D721Med (cell line): Measurements from ENCODE around the gene VWA8.

Source experiments
- DNase-seq: peaks from one replicate; pipeline ENCODE4 v3.0.0; 2011; ENCODE audit warnings: low spot score; ENCODE audit not compliant: insufficient read length
- FAIRE-seq: peaks from 2 replicates; lab custom pipeline; 2011; peaks lifted over from hg19 to GRCh38; lab: Jason Lieb, UNC
- TF ChIP-seq, protein P1 (sequence below): IDR thresholded peaks from 2 replicates; pipeline ENCODE4 v1.5.1; 2012; ENCODE audit warnings: mild to moderate bottlenecking, control low read depth; ENCODE audit not compliant: insufficient read depth; ENCODE audit errors: missing control alignments

VWA8 gene

GRCh38 chr13:41606646-41607045, 354.3 kb downstream of the VWA8 start:
- TF ChIP-seq, protein P1, sequence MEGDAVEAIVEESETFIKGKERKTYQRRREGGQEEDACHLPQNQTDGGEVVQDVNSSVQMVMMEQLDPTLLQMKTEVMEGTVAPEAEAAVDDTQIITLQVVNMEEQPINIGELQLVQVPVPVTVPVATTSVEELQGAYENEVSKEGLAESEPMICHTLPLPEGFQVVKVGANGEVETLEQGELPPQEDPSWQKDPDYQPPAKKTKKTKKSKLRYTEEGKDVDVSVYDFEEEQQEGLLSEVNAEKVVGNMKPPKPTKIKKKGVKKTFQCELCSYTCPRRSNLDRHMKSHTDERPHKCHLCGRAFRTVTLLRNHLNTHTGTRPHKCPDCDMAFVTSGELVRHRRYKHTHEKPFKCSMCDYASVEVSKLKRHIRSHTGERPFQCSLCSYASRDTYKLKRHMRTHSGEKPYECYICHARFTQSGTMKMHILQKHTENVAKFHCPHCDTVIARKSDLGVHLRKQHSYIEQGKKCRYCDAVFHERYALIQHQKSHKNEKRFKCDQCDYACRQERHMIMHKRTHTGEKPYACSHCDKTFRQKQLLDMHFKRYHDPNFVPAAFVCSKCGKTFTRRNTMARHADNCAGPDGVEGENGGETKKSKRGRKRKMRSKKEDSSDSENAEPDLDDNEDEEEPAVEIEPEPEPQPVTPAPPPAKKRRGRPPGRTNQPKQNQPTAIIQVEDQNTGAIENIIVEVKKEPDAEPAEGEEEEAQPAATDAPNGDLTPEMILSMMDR = no peak
- no peak for FAIRE-seq
- no peak for DNase-seq

- FAIRE-seq (no peak), DNase-seq (no peak)
- TF ChIP-seq, protein P1 = no peak
Measured at GRCh38 chr13:41605319-41606285, 355.3 kb downstream of the VWA8 start.

- FAIRE-seq = no peak
- DNase-seq = no peak
- TF ChIP-seq, protein P1 = no peak
Measured at GRCh38 chr13:41603917-41604316, 357.0 kb downstream of the VWA8 start.

GRCh38 chr13:41601718-41602445, 359.0 kb downstream of the VWA8 start:
- TF ChIP-seq, protein P1 = no peak
- DNase-seq (no peak), FAIRE-seq (no peak)

- TF ChIP-seq, protein P1 = no peak
- DNase-seq (no peak), FAIRE-seq (no peak)
Measured at GRCh38 chr13:41599619-41600018, 361.3 kb downstream of the VWA8 start.

DNA sequence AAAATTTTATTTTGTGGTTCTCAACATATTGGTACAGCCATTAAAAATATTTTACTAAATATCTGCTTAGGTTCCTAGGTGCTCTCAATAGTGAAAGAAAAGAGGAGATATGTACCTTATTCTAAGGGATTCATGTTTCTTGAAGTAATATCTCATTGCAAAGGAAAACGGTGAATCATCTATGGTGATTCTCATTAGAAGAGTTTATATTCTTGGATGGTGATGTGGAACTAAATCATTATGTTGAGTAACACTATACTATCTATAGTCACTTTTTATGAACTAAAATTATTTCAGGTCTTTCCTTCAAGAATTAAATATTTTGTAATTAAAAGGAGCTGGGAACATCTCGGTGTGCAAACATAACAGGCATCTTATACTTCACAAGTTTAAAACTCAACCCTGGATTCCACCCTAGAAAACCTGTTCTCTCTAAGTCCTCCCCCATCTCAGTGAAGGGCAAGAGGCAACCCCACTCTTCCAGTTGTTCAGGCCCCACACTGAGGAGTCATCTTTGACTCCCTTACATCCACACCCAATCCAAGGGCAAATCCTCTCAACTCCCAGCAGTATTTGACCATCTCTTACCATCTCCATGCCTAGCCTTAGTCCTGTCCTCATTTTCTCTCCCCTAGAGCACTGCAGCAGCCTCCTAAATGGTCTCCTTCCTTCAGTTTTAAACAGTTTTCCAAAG, 363.4 kb downstream of the VWA8 start:
- FAIRE-seq (no peak), DNase-seq (no peak)
- TF ChIP-seq, protein P1 = no peak
